ENCODE results near the gene ZMIZ1. TPM values are rescaled to one million over a fixed set of nuclear protein-coding genes. Genes with fewer than 3 reads are reported as not detected.

The ZMIZ1 gene
- total RNA-seq, 1 experiment from 2014 or later: 23.5 TPM

DNA sequence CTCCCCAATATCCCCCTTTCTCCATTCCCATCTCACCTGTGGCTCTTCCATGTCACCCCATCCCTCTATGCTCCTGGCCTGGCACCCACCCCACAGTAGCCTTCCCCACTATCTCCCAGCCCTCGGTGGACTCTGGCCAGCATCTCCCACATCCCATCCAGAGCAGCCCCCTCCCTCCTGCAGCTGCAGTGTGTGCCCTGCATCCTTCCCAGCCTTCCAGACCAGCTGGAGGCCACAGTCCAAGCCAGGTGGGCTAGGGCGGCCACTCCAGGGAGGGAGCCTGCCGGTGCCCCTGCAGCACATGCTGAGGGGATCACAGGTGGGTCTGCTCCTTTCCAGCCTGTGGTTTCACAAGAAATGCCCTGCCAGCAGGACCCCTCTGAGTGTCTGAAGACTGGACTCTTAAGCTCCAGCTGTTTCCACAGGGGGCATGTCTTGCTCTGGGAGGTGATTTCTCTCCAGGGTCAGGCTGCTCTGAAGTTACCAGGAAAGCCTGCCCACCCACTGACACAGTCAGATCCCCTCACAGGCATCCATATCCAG lies 187.6 kb downstream of the ZMIZ1 start:
- no peak overlapping the region for H3K27ac Mint-ChIP-seq (ENCODE audit: unreplicated experiment)
- DNase-seq: no peak
- CTCF ChIA-PET: no interaction called here
- TF ChIP-seq, protein P1, sequence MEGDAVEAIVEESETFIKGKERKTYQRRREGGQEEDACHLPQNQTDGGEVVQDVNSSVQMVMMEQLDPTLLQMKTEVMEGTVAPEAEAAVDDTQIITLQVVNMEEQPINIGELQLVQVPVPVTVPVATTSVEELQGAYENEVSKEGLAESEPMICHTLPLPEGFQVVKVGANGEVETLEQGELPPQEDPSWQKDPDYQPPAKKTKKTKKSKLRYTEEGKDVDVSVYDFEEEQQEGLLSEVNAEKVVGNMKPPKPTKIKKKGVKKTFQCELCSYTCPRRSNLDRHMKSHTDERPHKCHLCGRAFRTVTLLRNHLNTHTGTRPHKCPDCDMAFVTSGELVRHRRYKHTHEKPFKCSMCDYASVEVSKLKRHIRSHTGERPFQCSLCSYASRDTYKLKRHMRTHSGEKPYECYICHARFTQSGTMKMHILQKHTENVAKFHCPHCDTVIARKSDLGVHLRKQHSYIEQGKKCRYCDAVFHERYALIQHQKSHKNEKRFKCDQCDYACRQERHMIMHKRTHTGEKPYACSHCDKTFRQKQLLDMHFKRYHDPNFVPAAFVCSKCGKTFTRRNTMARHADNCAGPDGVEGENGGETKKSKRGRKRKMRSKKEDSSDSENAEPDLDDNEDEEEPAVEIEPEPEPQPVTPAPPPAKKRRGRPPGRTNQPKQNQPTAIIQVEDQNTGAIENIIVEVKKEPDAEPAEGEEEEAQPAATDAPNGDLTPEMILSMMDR (IDR thresholded peaks at IDR 0.05; ENCODE audit: unreplicated experiment): no peak
- no peak overlapping the region for H3K4me3 Mint-ChIP-seq (ENCODE audit: low read depth, unreplicated experiment)
- BruUV-seq (replicated peaks): no TSS peak
- no peaks in the 10 kb centered on the region for H3K36me3 Mint-ChIP-seq (ENCODE audit: insufficient read depth, unreplicated experiment)
- H3K9me3 Mint-ChIP-seq (ENCODE audit: low read depth, unreplicated experiment): no peaks in the 10 kb centered on the region
- no peaks in the 10 kb centered on the region for H3K27me3 Mint-ChIP-seq (ENCODE audit: unreplicated experiment)
- H3K4me1 Mint-ChIP-seq (ENCODE audit: low read depth, unreplicated experiment): no peaks in the 10 kb centered on the region
- intact Hi-C loops (cut with micrococcal nuclease; ENCODE audit: unreplicated experiment): no loop called here

DNA sequence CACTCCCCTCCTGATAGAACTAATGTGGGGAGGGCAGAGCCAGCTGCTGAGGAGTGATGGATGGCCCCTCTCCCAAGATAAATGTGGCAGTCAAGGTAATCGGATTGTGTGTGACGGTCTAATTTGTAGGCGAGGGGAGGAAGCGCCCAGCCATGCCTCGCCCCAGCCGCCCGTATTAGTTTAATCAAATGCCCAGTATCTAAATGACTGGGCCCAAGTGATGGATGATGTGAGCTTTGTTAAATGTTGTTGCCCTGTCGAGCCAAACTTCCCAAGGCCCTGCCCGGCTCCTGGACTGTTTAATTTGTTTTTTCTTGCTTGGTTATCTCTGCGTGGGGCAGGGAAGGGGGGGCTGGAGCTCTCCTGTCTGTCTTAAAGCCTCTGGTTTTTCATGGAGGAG lies 190.1 kb downstream of the ZMIZ1 start:
- H3K27ac Mint-ChIP-seq (ENCODE audit: unreplicated experiment): no peak overlapping the region
- no peak overlapping the region for H3K4me3 Mint-ChIP-seq (ENCODE audit: low read depth, unreplicated experiment)
- no peaks in the 10 kb centered on the region for H3K27me3 Mint-ChIP-seq (ENCODE audit: unreplicated experiment)
- intact Hi-C loops (cut with micrococcal nuclease; ENCODE audit: unreplicated experiment): no loop called here
- TF ChIP-seq, protein P1 (IDR thresholded peaks at IDR 0.05; ENCODE audit: unreplicated experiment): no peak
- BruUV-seq (replicated peaks): no TSS peak
- H3K4me1 Mint-ChIP-seq (ENCODE audit: low read depth, unreplicated experiment): peaks cover 7% of the 10 kb centered on the region
- CTCF ChIA-PET: no interaction called here
- peaks cover 3% of the 10 kb centered on the region for H3K36me3 Mint-ChIP-seq (ENCODE audit: insufficient read depth, unreplicated experiment)
- no peak for DNase-seq
- no peaks in the 10 kb centered on the region for H3K9me3 Mint-ChIP-seq (ENCODE audit: low read depth, unreplicated experiment)

DNA sequence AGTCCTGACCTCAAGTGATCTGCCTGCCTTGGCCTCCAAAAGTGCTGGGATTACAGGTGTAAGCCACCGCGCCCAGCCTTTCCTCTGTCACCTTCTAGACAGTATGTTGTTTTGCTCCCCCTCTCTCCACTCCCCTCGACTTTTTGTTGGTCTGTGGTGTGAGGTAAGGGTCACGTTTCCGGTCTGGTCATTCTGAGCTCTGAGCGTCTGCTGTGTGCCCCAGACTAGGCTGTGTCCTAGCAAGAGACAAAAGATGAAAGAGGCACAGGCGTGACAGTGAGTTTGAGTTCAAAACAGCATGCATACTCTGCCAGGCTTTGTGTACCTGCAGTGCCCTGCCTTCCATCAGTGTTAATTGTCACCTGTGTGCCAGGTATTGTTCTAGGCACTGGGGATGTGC lies 191.1 kb downstream of the ZMIZ1 start:
- Mint-ChIP-seq H3K36me3 (ENCODE audit: insufficient read depth, unreplicated experiment) (peaks cover 8% of the 10 kb centered on the region), H3K27me3 (ENCODE audit: unreplicated experiment) (no peaks in the 10 kb centered on the region), H3K4me3 (ENCODE audit: low read depth, unreplicated experiment) (no peak overlapping the region), H3K4me1 (ENCODE audit: low read depth, unreplicated experiment) (peaks cover 15% of the 10 kb centered on the region), H3K27ac (ENCODE audit: unreplicated experiment) (no peak overlapping the region), H3K9me3 (ENCODE audit: low read depth, unreplicated experiment) (no peaks in the 10 kb centered on the region)
- DNase-seq: no peak
- intact Hi-C loops (cut with micrococcal nuclease; ENCODE audit: unreplicated experiment): no loop called here
- TF ChIP-seq, protein P1 (IDR thresholded peaks at IDR 0.05; ENCODE audit: unreplicated experiment): no peak
- CTCF ChIA-PET: no interaction called here
- BruUV-seq (replicated peaks): no TSS peak

DNA sequence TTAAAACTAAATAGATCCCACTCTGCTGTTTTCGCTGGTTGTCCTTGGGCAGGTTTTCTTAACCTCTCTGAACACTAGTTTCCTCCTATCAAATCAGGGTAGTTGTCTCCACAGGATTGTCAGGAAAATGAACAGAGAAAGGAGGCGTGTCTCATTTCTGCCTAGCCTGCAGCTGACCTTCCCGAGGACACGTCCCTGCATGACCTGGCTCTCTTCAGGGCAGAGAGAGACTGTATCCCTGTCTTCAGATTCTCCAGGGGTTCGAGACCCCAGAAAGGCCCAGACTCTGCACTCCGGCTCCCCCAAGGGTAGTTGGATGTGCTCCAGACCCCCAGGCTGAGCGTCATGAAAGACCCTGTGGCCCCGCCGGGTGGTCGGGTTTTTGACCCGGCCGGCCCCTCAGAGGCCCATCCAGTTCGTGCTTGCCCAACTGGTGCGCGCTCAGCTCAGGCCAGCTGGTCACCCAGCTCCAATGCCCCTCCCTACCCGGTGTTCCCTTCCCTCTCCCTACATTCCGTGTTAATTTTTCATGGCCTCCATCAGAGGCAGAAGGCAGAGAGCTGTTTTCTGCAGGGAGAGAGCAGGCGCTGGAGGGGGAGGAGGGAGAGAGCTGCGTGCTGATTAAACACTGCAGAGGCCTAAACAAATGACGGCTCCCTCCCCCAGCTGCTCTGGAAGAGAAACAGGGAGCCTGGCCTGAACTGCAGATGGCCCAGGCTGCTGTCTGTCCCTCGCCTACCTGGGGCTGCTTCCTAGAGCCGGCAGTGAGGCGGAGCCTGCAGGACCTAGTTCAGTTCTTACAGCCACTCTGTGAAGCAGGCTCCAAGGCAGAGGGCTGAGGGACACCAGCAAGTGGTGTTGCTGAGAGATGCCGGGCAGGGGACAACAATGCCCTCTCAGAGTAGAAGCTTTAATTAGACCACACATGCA lies 192.3 kb downstream of the ZMIZ1 start:
- Mint-ChIP-seq H3K4me3 (ENCODE audit: low read depth, unreplicated experiment) (no peak overlapping the region), H3K36me3 (ENCODE audit: insufficient read depth, unreplicated experiment) (peaks cover 15% of the 10 kb centered on the region), H3K4me1 (ENCODE audit: low read depth, unreplicated experiment) (peaks cover 28% of the 10 kb centered on the region), H3K27me3 (ENCODE audit: unreplicated experiment) (no peaks in the 10 kb centered on the region), H3K9me3 (ENCODE audit: low read depth, unreplicated experiment) (no peaks in the 10 kb centered on the region), H3K27ac (ENCODE audit: unreplicated experiment) (no peak overlapping the region)
- no TSS peak for BruUV-seq (replicated peaks)
- CTCF ChIA-PET: no interaction called here
- DNase-seq: no peak
- intact Hi-C loops (cut with micrococcal nuclease; ENCODE audit: unreplicated experiment): no loop called here
- TF ChIP-seq, protein P1 (IDR thresholded peaks at IDR 0.05; ENCODE audit: unreplicated experiment): no peak

Data from Calu3 (cell line).